IMR-90 (cell line): Measurements from ENCODE around the gene DUSP9. TPM values are rescaled to one million over a fixed set of nuclear protein-coding genes. Genes with fewer than 3 reads are reported as not detected.

Experiments
- ATAC-seq: fragments of 200-7000 bp; cut with Tn5 transposase; 2 replicates; pipeline ENCODE4 v1.9.1; 2020; ENCODE audit warnings: low read depth, mild to moderate bottlenecking, moderate library complexity
- BruUV-seq: library from RNA; stranded (reverse); fragments of 400-500 nt; replicated peaks from 2 replicates; lab custom pipeline; 2021; lab: Mats Ljungman, UMichigan
- CTCF ChIA-PET: fragments of 300-600 bp; formaldehyde crosslinking; extraction: SDS; loops from one replicate; lab custom pipeline; 2021; ENCODE audit warnings: antibody characterized with exemption; lab: Yijun Ruan, JAX
- POLR2A ChIA-PET: fragments of 300-600 bp; sonication (Branson Sonifier 250); formaldehyde crosslinking; loops from one replicate; lab custom pipeline; 2022; ENCODE audit warnings: antibody characterized with exemption; ENCODE audit not compliant: unreplicated experiment; lab: Charles Lee
- DNase-seq: peaks from one replicate; pipeline ENCODE4 v3.0.0; 2013
- H2AFZ ChIP-seq: replicated peaks from 2 replicates; pipeline ENCODE3; 2013; ENCODE audit warnings: low read length, mild to moderate bottlenecking; ENCODE audit not compliant: poor library complexity
- H2AK5ac ChIP-seq: 2 replicates; pipeline ENCODE4 v1.6.1; 2013; ENCODE audit warnings: low read depth, low read length, inconsistent platforms
- H2AK9ac ChIP-seq: replicated peaks from 2 replicates; pipeline ENCODE3; 2013; ENCODE audit warnings: mild to moderate bottlenecking, low read depth, low read length, moderate library complexity; ENCODE audit not compliant: poor library complexity
- H2BK120ac ChIP-seq: 2 replicates; pipeline ENCODE4 v1.6.1; 2013; ENCODE audit warnings: low read depth, low read length, inconsistent platforms
- H2BK15ac ChIP-seq: 3 replicates; pipeline ENCODE4 v1.6.1; 2013; ENCODE audit warnings: low read depth, low read length, inconsistent platforms
- H2BK20ac ChIP-seq: 2 replicates; pipeline ENCODE4 v1.6.1; 2013; ENCODE audit warnings: low read depth, mild to moderate bottlenecking, inconsistent platforms, low read length, moderate library complexity
- H2BK5ac ChIP-seq: 2 replicates; pipeline ENCODE4 v1.6.1; 2013; ENCODE audit warnings: mild to moderate bottlenecking, low read depth, low read length, inconsistent platforms; ENCODE audit not compliant: poor library complexity, severe bottlenecking
- H3K14ac ChIP-seq: replicated peaks from 2 replicates; pipeline ENCODE4 v1.6.1; 2013; ENCODE audit warnings: low read depth, low read length, inconsistent platforms
- H3K18ac ChIP-seq: 2 replicates; pipeline ENCODE4 v1.6.1; 2013; ENCODE audit warnings: low read depth, low read length, control low read depth
- H3K23ac ChIP-seq: 2 replicates; pipeline ENCODE4 v1.6.1; 2013; ENCODE audit warnings: low read depth, low read length, inconsistent platforms
- H3K27ac ChIP-seq: 2 replicates; pipeline ENCODE4 v1.5.1; 2013; ENCODE audit warnings: mild to moderate bottlenecking, control low read depth, low read length; ENCODE audit not compliant: insufficient read depth
- H3K27me3 ChIP-seq: 2 replicates; pipeline ENCODE4 v1.6.1; 2013; ENCODE audit warnings: low read length; ENCODE audit not compliant: control insufficient read depth, insufficient read depth
- H3K36me3 ChIP-seq: 2 replicates; pipeline ENCODE4 v1.6.1; 2013; ENCODE audit warnings: low read length, mixed read lengths; ENCODE audit not compliant: control insufficient read depth, insufficient read depth
- H3K4ac ChIP-seq: 2 replicates; pipeline ENCODE4 v1.6.1; 2013; ENCODE audit warnings: low read depth, low read length, inconsistent platforms
- H3K4me1 ChIP-seq: 2 replicates; pipeline ENCODE4 v1.6.1; 2013; ENCODE audit warnings: low read length, mixed read lengths; ENCODE audit not compliant: control insufficient read depth, insufficient read depth
- H3K4me2 ChIP-seq: 2 replicates; pipeline ENCODE4 v1.6.1; 2013; ENCODE audit warnings: low read depth, mild to moderate bottlenecking, control low read depth, low read length, moderate library complexity
- H3K4me3 ChIP-seq: 2 replicates; pipeline ENCODE4 v1.5.1; 2013; ENCODE audit warnings: low read depth, mild to moderate bottlenecking, control low read depth, low read length, moderate library complexity; ENCODE audit not compliant: insufficient read depth
- H3K56ac ChIP-seq: 2 replicates; pipeline ENCODE4 v1.6.1; 2013; ENCODE audit warnings: low read length, inconsistent platforms; ENCODE audit not compliant: insufficient read depth; ENCODE audit errors: extremely low read depth
- H3K79me1 ChIP-seq, 2 experiments: 2 replicates each; pipeline ENCODE4 v1.6.1; 2013; ENCODE audit warnings: low read length in 2 of 2, inconsistent platforms in 1 of 2, low read depth in 1 of 2
- H3K9ac ChIP-seq: 2 replicates; pipeline ENCODE4 v1.6.1; 2013; ENCODE audit warnings: low read depth, low read length, control low read depth
- H3K9me1 ChIP-seq: 2 replicates; pipeline ENCODE4 v1.6.1; 2013; ENCODE audit warnings: low read length, inconsistent platforms; ENCODE audit not compliant: insufficient read depth
- H3K9me3 ChIP-seq: 2 replicates; pipeline ENCODE4 v1.6.1; 2013; ENCODE audit warnings: low read length; ENCODE audit not compliant: control insufficient read depth, insufficient read depth
- H4K20me1 ChIP-seq: 2 replicates; pipeline ENCODE4 v1.6.1; 2013; ENCODE audit warnings: low read length, inconsistent platforms; ENCODE audit not compliant: insufficient read depth
- H4K5ac ChIP-seq: 2 replicates; pipeline ENCODE4 v1.6.1; 2013; ENCODE audit warnings: mild to moderate bottlenecking, low read depth, low read length, control low read depth
- H4K8ac ChIP-seq, 2 experiments: 2 replicates each; pipeline ENCODE4 v1.6.1; 2013; ENCODE audit warnings: low read depth in 2 of 2, low read length in 2 of 2, control low read depth in 1 of 2, inconsistent platforms in 1 of 2
- H4K91ac ChIP-seq: 2 replicates; pipeline ENCODE4 v1.6.1; 2013; ENCODE audit warnings: low read depth, low read length, inconsistent platforms; ENCODE audit not compliant: insufficient read depth
- BHLHE40 ChIP-seq: fragments of 150-350 bp; IDR thresholded peaks from 2 replicates; pipeline ENCODE4 v1.6.1; 2016; ENCODE audit warnings: mild to moderate bottlenecking, low read depth, low read length
- CHD1 ChIP-seq: IDR thresholded peaks from 2 replicates; pipeline ENCODE4 v1.6.1; 2012; ENCODE audit warnings: low read depth, low read length, improper control_type of control experiment
- NFE2L2 ChIP-seq: fragments of 150-350 bp; IDR thresholded peaks from 2 replicates; pipeline ENCODE4 v1.6.1; 2016; ENCODE audit warnings: low read depth, mild to moderate bottlenecking, low read length
- SMC3 ChIP-seq: fragments of 150-350 bp; IDR thresholded peaks from 2 replicates; pipeline ENCODE4 v1.6.1; 2016; ENCODE audit warnings: low read depth, mild to moderate bottlenecking, antibody characterized with exemption, low read length, moderate library complexity
- WGBS, 2 experiments: methylation state at CpG; one replicate each; pipeline versions ENCODE4 v1.1.5 to v1.1.7; 2013; ENCODE audit warnings: missing lambda C conversion rate in 2 of 2; ENCODE audit not compliant: insufficient read length in 1 of 2; ENCODE audit errors: extremely low coverage in 2 of 2; 5-methylcytosine and 5-hydroxymethylcytosine counted together
- dilution Hi-C: fragments of 300-500 bp; cut with HindIII; formaldehyde crosslinking; loops from one replicate; pipeline ENCODE4 v1.14.3; 2018; ENCODE audit warnings: low sequenced_read_pairs; ENCODE audit not compliant: unreplicated experiment
- in situ Hi-C: fragments of 300-500 bp; cut with MboI; formaldehyde crosslinking; loops from 3 replicates; pipeline ENCODE4 v1.14.3; 2019; ENCODE audit warnings: low sequenced_read_pairs, inconsistent platforms, mixed read lengths
- intact Hi-C: fragments of 100-400 bp; cut with micrococcal nuclease; formaldehyde crosslinking; loops from 2 replicates; pipeline ENCODE4 v1.10.0; 2022
- polyA plus RNA-seq, 3 experiments: library from polyadenylated mRNA; depleted of rRNA; stranded (reverse); fragments of >200 nt; gene quantifications; 2 replicates each; pipeline ENCODE4 v1.2.3, GENCODE V29; 2012; ENCODE audit warnings: low replicate concordance in 1 of 3
- total RNA-seq: library from RNA; depleted of rRNA; stranded (reverse); fragments of >200 nt; gene quantifications from 2 replicates; pipeline ENCODE4 v1.2.3, GENCODE V29; 2012
- TF ChIP-seq, protein P1 (sequence below): fragments of 150-350 bp; IDR thresholded peaks from 2 replicates; pipeline ENCODE4 v1.6.1; 2017; ENCODE audit warnings: mild to moderate bottlenecking, antibody characterized with exemption, low read length, low read depth

DUSP9 gene
- total and polyA plus RNA-seq, 2 of the 4 experiments (the other 2 are of a cell fraction), result under 0.01 to 0.09 TPM

DNA sequence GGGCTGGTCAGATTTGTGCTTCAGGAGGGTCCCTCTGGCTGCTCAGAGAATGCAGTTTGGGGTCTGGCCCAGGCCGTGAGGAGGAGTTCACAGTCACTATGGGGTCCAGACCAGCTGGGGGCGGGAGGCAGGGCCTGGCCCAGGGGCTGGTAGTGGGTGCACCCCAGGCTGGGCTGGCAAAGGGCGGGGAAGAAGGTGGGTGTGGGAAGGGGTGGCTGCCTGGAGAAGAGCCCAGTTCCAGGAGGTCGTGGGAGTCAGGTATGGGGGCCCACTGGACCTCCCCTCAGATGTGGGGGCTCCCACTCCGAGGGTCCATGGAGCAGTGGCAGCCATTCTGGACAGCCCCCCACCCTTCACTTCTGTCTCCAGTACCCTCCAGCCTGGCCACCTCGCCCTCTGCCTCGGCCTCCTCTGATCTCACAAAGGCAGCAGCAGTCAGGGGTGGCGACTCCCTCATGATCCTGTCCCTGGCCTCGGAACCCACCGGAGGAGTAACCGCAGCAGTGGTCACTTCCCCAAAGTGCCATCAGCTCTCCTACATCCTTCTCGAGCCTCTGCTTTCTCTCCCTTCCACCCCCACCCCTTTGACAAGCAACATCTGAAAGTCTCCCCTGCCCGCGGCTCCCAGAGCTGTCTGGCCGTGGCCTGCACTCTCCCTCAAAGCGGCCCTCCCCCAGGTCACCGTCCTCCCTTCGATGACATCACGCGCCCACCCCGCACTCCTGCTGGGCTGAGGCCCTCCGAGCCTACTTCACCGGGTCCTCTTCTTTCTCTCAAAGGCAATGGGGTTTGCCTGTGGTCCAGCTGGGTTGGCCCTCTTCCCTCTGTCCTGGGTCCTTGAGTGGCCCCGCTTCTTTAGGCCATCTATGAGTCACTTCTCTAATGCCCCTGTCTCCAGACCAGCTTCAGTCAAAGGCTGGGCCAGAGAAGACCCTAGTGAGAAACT is 39.0 kb downstream of the DUSP9 start:
- Histone ChIP-seq H2BK120ac (no peak overlapping the region), H3K4ac (no peak overlapping the region), H3K4me3 (no peak overlapping the region), H3K4me2 (no peak overlapping the region), H3K79me1 (0 out of 4 replicates have a peak, but pooled peaks cover 0 to 6% of the 10 kb centered on the region in 2 experiments), H3K9me3 (peaks cover 6% of the 10 kb centered on the region; the same call in 1 of the 2 replicates), H2AK9ac (no peak overlapping the region), H3K23ac (no peak overlapping the region), H2AFZ (no peak overlapping the region), H3K4me1 (peaks cover 9% of the 10 kb centered on the region), H4K5ac (no peak overlapping the region), H3K14ac (no peak overlapping the region), H3K36me3 (peaks cover 4% of the 10 kb centered on the region), H3K9me1 (peaks cover 5% of the 10 kb centered on the region; the same call in 1 of the 2 replicates), H4K91ac (no peak overlapping the region), H2AK5ac (no peak overlapping the region), H4K20me1 (peaks cover 12% of the 10 kb centered on the region), H2BK20ac (no peak overlapping the region), H3K27ac (no peak overlapping the region), H4K8ac (no peak overlapping the region), H2BK5ac (no peak overlapping the region), H3K27me3 (no peaks in the 10 kb centered on the region; the same call in 1 of the 2 replicates), H2BK15ac (no peak overlapping the region), H3K18ac (no peak overlapping the region), H3K9ac (no peak overlapping the region), H3K56ac (no peak overlapping the region)
- intact Hi-C loops, result no loop called here
- dilution Hi-C loops, result no loop called here
- DNase-seq (no peak), ATAC-seq (no peak)
- WGBS, 2 experiments, result 76% methylated on average over 16 of the region's 24 CpGs; no CpG with 5 or more reads in 1 of the 2 experiments
- TF ChIP-seq NFE2L2 (no peak), SMC3 (no peak), CHD1 (no peak), BHLHE40 (no peak)
- TF ChIP-seq, protein P1, sequence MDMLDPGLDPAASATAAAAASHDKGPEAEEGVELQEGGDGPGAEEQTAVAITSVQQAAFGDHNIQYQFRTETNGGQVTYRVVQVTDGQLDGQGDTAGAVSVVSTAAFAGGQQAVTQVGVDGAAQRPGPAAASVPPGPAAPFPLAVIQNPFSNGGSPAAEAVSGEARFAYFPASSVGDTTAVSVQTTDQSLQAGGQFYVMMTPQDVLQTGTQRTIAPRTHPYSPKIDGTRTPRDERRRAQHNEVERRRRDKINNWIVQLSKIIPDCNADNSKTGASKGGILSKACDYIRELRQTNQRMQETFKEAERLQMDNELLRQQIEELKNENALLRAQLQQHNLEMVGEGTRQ, result no peak
- ChIA-PET CTCF (no interaction called here), POLR2A (no interaction called here)
- in situ Hi-C loops, result no loop called here
- BruUV-seq, result no TSS peak
